Sigmoid colon (tissue), 7 donors: ENCODE measurements around the gene ABLIM1. TPM values are rescaled to one million over a fixed set of nuclear protein-coding genes. Genes with fewer than 3 reads are reported as not detected.

Experiments used
- DNase-seq: peaks from one replicate; pipeline ENCODE4 v3.0.0-alpha.2; 2019
- H3K27ac ChIP-seq, 4 donors: fragments of 200-600 bp; sonication (generic); one replicate each; pipeline ENCODE4 v1.5.1; 2016 to 2019; ENCODE audit warnings: mild to moderate bottlenecking in 1 of 4
- H3K27me3 ChIP-seq, 3 donors: fragments of 200-600 bp; sonication (generic); one replicate each; pipeline ENCODE4 v1.5.1; 2019; ENCODE audit warnings: mild to moderate bottlenecking in 1 of 3
- H3K36me3 ChIP-seq, 4 donors: fragments of 200-600 bp; sonication (generic); one replicate each; pipeline ENCODE4 v1.5.1; 2016 to 2019
- H3K4me1 ChIP-seq, 4 donors: fragments of 200-600 bp; sonication (generic); one replicate each; pipeline ENCODE4 v1.5.1; 2017 to 2019
- H3K4me3 ChIP-seq, 4 donors: fragments of 200-600 bp; sonication (generic); one replicate each; pipeline ENCODE4 v1.5.1; 2017 to 2019; ENCODE audit warnings: mild to moderate bottlenecking in 2 of 4, moderate library complexity in 1 of 4
- H3K9me3 ChIP-seq, 4 donors: fragments of 200-600 bp in 3 of 4; sonication (generic) in 3 of 4; one replicate each; pipeline versions ENCODE4 v1.5.1 to v1.6.1; 2013 to 2019
- EP300 ChIP-seq, 4 donors: sonication (generic); formaldehyde crosslinking; IDR thresholded peaks; one replicate each; pipeline ENCODE4 v1.6.1; 2017; ENCODE audit warnings: antibody characterized with exemption in 4 of 4
- POLR2A ChIP-seq, 2 donors: fragments of 450-650 bp; IDR thresholded peaks; one replicate each; pipeline ENCODE4 v1.6.1; 2016; ENCODE audit warnings: antibody characterized with exemption in 2 of 2, mild to moderate bottlenecking in 2 of 2, moderate library complexity in 2 of 2
- POLR2AphosphoS5 ChIP-seq, 4 donors: sonication (generic); formaldehyde crosslinking; IDR thresholded peaks; one replicate each; pipeline ENCODE4 v1.6.1; 2017; ENCODE audit warnings: antibody characterized with exemption in 4 of 4
- WGBS, 2 donors: extraction: QIAGEN DNeasy Blood & Tissue Kit; methylation state at CpG; one replicate each; pipeline ENCODE4 v1.1.7; 2013; 5-methylcytosine and 5-hydroxymethylcytosine counted together
- intact Hi-C: fragments of 100-400 bp; cut with DNase I; formaldehyde crosslinking; loops from one replicate; pipeline ENCODE4 v1.15.1; 2023
- polyA plus RNA-seq, 3 donors: library from polyadenylated mRNA; stranded (reverse); fragments of 200-250 nt; gene quantifications; one replicate each; pipeline ENCODE4 v1.2.3, GENCODE V29; 2013
- total RNA-seq, 4 donors: library from RNA; depleted of rRNA; stranded (reverse); fragments of >200 nt; gene quantifications; one replicate each; pipeline ENCODE4 v1.1.0, GENCODE V29; 2016
- TF ChIP-seq, protein P1 (sequence below), 4 experiments: fragments of 450-650 bp in 3 of 4; fragments of 200-600 bp in 1 of 4; IDR thresholded peaks; one replicate each; pipeline ENCODE4 v1.5.1; 2016 to 2019; ENCODE audit warnings: antibody characterized with exemption in 4 of 4, mild to moderate bottlenecking in 3 of 4, moderate library complexity in 2 of 4
- donor health status: healthy with polysubstance abuse.
- donor health status: Bipolar disorder and iron deficiency.
- donor health status: healthy.

Gene ABLIM1
- total and polyA plus RNA-seq, 7 donors: 41.9 to 127 (median 49.5) TPM

DNA sequence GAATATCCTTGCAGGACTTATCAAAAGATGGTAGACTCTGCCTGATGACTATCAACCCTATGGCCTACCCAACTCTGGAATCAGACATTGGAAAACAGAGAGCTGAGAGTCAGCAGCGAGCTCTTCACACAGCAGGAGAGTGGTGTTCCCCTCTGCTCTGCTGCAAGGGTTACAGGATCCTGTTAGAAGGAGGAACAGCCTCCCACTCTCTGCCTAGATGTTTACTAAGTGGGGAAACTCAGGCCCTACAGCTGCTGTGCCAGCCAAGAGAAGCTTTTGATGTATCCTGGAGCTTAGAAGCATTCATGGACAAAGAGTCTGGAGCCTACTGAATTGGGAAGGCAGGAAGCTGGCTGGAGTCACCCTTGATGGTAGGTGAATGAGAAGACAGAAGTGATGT is 104.6 kb downstream of the ABLIM1 start:
- 91 to 94% methylated on average over 1 of the region's 1 CpG for WGBS, 2 donors
- Histone ChIP-seq H3K36me3 (no peaks in the 10 kb centered on the region), H3K27me3 (no peaks in the 10 kb centered on the region), H3K27ac (peak overlapping the region in 1 of 4 donors; percentile 64), H3K4me1 (peaks cover 0 to 17% (median 14%) of the 10 kb centered on the region in 4 donors), H3K4me3 (no peak overlapping the region), H3K9me3 (peaks cover 0 to 5% (median 0%) of the 10 kb centered on the region in 4 donors)
- intact Hi-C loops: loop anchor here (5.0 kb wide), 2 partner anchors 79 to 144 kb away; no protein-coding TSS in a partner anchor
- TF ChIP-seq POLR2A (IDR thresholded peaks at IDR 0.05): no peak
- TF ChIP-seq, protein P1, sequence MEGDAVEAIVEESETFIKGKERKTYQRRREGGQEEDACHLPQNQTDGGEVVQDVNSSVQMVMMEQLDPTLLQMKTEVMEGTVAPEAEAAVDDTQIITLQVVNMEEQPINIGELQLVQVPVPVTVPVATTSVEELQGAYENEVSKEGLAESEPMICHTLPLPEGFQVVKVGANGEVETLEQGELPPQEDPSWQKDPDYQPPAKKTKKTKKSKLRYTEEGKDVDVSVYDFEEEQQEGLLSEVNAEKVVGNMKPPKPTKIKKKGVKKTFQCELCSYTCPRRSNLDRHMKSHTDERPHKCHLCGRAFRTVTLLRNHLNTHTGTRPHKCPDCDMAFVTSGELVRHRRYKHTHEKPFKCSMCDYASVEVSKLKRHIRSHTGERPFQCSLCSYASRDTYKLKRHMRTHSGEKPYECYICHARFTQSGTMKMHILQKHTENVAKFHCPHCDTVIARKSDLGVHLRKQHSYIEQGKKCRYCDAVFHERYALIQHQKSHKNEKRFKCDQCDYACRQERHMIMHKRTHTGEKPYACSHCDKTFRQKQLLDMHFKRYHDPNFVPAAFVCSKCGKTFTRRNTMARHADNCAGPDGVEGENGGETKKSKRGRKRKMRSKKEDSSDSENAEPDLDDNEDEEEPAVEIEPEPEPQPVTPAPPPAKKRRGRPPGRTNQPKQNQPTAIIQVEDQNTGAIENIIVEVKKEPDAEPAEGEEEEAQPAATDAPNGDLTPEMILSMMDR (IDR thresholded peaks at IDR 0.05): no peak
- no peak for TF ChIP-seq POLR2AphosphoS5 (IDR thresholded peaks at IDR 0.05)
- no peak for TF ChIP-seq EP300 (IDR thresholded peaks at IDR 0.05)
- no peak for DNase-seq

DNA sequence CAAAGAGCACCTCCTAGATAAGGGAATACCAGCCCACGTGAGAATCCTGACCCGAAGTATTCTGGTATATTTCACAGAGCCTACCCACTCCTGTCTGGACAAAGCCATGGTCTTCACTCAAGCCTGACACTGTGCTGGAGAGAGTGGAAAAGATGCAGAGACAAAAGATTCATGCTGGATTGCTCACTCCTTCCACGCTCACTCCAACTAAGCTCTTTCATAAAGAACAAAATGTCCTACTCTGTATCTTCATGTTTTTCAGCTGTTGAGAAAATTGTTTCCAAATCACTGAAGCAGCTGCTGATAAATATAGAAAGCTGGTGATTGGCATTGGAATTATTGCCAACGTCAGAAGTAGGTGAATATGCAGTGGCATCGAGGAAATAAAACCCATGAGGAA is 106.0 kb downstream of the ABLIM1 start:
- no peak for DNase-seq
- no peaks in the 10 kb centered on the region for H3K9me3 ChIP-seq
- peak overlapping the region; percentile 55 to 64 (median 60) for H3K27ac ChIP-seq
- peaks cover 0 to 17% (median 14%) of the 10 kb centered on the region in 4 donors for H3K4me1 ChIP-seq
- TF ChIP-seq EP300 (IDR thresholded peaks at IDR 0.05) (peak in 1 of 4 donors; percentile 18), POLR2AphosphoS5 (IDR thresholded peaks at IDR 0.05) (peak in 1 of 4 donors; percentile 44)
- TF ChIP-seq, protein P1 (IDR thresholded peaks at IDR 0.05): no peak
- WGBS, 2 donors: 72 to 83% methylated on average over 5 of the region's 5 CpGs
- no peaks in the 10 kb centered on the region for H3K27me3 ChIP-seq
- H3K36me3 ChIP-seq: no peaks in the 10 kb centered on the region
- H3K4me3 ChIP-seq: no peak overlapping the region
- intact Hi-C loops: loop anchor here (5.0 kb wide), 2 partner anchors 80 to 145 kb away; no protein-coding TSS in a partner anchor

DNA sequence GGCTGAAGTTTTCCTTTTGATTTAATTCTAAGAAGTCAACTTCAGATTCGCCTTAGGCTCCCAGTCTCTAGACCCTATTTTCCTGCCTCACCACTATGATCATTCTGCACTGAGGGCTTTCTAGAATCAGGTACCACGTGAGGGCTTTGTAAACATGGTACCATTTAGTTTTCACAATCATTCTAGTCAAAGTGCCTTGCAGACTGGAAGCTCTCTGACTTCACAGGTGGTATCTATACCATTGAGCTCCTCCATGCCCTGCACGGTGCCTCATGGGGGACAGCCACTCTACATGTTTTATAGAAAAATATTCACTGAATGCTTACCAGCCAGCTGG is 106.5 kb downstream of the ABLIM1 start:
- H3K27me3 ChIP-seq: no peaks in the 10 kb centered on the region
- TF ChIP-seq, protein P1 (IDR thresholded peaks at IDR 0.05): no peak
- TF ChIP-seq POLR2A (IDR thresholded peaks at IDR 0.05) (no peak), EP300 (IDR thresholded peaks at IDR 0.05) (no peak), POLR2AphosphoS5 (IDR thresholded peaks at IDR 0.05) (no peak)
- WGBS, 2 donors: 32 to 71% methylated on average over 3 of the region's 3 CpGs
- H3K9me3 ChIP-seq: no peaks in the 10 kb centered on the region
- DNase-seq: no peak
- H3K4me3 ChIP-seq: peak overlapping the region in 3 of 4 donors; percentile 9 to 41 (median 32)
- H3K36me3 ChIP-seq: no peaks in the 10 kb centered on the region
- intact Hi-C loops: loop anchor here (1.0 to 5.0 kb wide), 3 partner anchors 81 to 235 kb away; no protein-coding TSS in a partner anchor
- H3K4me1 ChIP-seq: peaks cover 0 to 17% (median 14%) of the 10 kb centered on the region in 4 donors
- peak overlapping the region; percentile 55 to 64 (median 60) for H3K27ac ChIP-seq

DNA sequence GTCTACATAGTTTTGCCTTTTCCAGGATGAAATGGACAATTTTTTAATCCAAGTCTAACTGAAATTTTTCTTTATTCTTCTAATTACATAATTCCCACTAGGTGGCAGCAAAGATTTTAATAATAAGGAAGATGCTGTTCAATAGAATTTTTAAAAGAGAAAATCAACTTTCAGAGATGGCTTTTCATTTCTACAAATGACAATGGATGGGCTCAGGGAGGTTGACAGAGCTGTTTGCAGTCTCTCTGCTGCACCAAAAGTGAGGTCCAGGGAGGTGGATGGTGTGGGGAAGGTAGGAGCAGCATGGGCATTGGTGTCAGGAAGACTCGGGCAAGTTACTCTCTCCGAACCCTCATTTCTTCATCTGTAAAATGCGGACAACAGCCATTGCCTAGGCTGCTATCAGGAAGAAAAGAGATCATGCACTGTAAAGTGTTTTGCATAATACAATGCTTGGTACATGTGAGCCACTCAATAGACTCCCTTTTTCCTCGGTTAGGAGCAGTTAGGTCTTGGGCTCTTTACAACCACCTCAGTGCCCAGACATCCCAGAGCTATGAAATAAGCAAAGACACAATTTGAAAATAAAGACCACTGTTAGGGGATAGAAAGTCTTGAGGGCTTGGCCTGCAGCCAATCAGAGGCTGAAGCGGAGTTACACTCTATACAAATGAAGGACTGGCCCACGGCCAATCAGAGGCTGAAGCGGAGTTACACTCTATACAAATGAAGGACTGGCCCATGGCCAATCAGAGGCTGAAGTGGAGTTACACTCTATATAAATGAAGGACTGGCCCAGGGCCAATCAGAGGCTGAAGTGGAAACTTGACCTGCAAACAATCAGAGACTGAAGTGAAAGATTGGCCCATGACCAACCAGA is 107.1 kb downstream of the ABLIM1 start:
- H3K27ac ChIP-seq: peak overlapping the region; percentile 55 to 64 (median 60)
- intact Hi-C loops: loop anchor here (1.0 to 5.0 kb wide), 3 partner anchors 81 to 235 kb away; no protein-coding TSS in a partner anchor
- TF ChIP-seq EP300 (IDR thresholded peaks at IDR 0.05) (no peak), POLR2AphosphoS5 (IDR thresholded peaks at IDR 0.05) (peak in 2 of 4 donors; percentile 4 to 8)
- TF ChIP-seq, protein P1 (IDR thresholded peaks at IDR 0.05): peak; percentile 10 to 52 (median 47)
- H3K4me3 ChIP-seq: peak overlapping the region in 3 of 4 donors; percentile 9 to 41 (median 32)
- H3K27me3 ChIP-seq: no peaks in the 10 kb centered on the region
- H3K36me3 ChIP-seq: no peaks in the 10 kb centered on the region
- H3K4me1 ChIP-seq: peaks cover 0 to 17% (median 14%) of the 10 kb centered on the region in 4 donors
- peak; percentile 74 for DNase-seq
- WGBS, 2 donors: 8 to 59% methylated on average over 7 of the region's 7 CpGs
- no peaks in the 10 kb centered on the region for H3K9me3 ChIP-seq
